ENCODE results near the gene DROSHA.
"Not testable (repeated sequence)": the region's sequence is repeated elsewhere in the genome, so short reads cannot be mapped to it uniquely, and the experiment has no call there.

The DROSHA gene

GRCh38 chr5:31378136-31378535 lies 153.8 kb downstream of the DROSHA start:
- no peak for DNase-seq

- DNase-seq: no peak
These were observed 154.5 kb downstream of the DROSHA start for GRCh38 chr5:31377274-31377946.

- no peak for DNase-seq
These were observed 155.7 kb downstream of the DROSHA start for GRCh38 chr5:31375999-31376720.

GRCh38 chr5:31372124-31372523 lies 159.8 kb downstream of the DROSHA start:
- DNase-seq: no peak

GRCh38 chr5:31366941-31367340 lies 165.0 kb downstream of the DROSHA start:
- DNase-seq: no peak

GRCh38 chr5:31365776-31366175 lies 166.1 kb downstream of the DROSHA start:
- DNase-seq: no peak

- no peak for DNase-seq
These were observed 166.8 kb downstream of the DROSHA start for GRCh38 chr5:31364881-31365636.

GRCh38 chr5:31362931-31363568 lies 168.8 kb downstream of the DROSHA start:
- DNase-seq: no peak

GRCh38 chr5:31362529-31362900 lies 169.4 kb downstream of the DROSHA start:
- DNase-seq: no peak

- DNase-seq: not testable (repeated sequence)
These were observed 170.0 kb downstream of the DROSHA start for GRCh38 chr5:31361704-31362528.

- no peak for DNase-seq
These were observed 170.7 kb downstream of the DROSHA start for GRCh38 chr5:31361234-31361633.

- DNase-seq: no peak
These were observed 172.1 kb downstream of the DROSHA start for GRCh38 chr5:31359839-31360238.

- no peak for DNase-seq
These were observed 174.9 kb downstream of the DROSHA start for GRCh38 chr5:31357038-31357437.

GRCh38 chr5:31355337-31355736 lies 176.6 kb downstream of the DROSHA start:
- DNase-seq: no peak

All from hematopoietic multipotent progenitor cell treated with erythropoietin and hydrocortisone succinate and interleukin-3 and kit ligand, for 6 days (in vitro differentiated cells).